HCT116 (cell line): Measurements from ENCODE around the gene CS. TPM values are rescaled to one million over a fixed set of nuclear protein-coding genes. Genes with fewer than 3 reads are reported as not detected.

Source experiments
- ATAC-seq: fragments of 200-7000 bp; cut with Tn5 transposase; 2 replicates; pipeline ENCODE4 v1.9.1; 2020; ENCODE audit warnings: mild to moderate bottlenecking, moderate library complexity
- BruUV-seq: library from RNA; stranded (reverse); fragments of 400-500 nt; replicated peaks from 2 replicates; lab custom pipeline; 2021; lab: Mats Ljungman, UMichigan
- CTCF ChIA-PET: fragments of 300-600 bp; sonication (Branson Sonifier 250); formaldehyde crosslinking; loops from one replicate; lab custom pipeline; 2021; ENCODE audit warnings: antibody characterized with exemption; lab: Charles Lee
- POLR2A ChIA-PET: fragments of 300-600, 350-600 bp; sonication (Branson Sonifier 250); formaldehyde crosslinking; loops from one replicate; lab custom pipeline; 2021; ENCODE audit warnings: antibody characterized with exemption; lab: Charles Lee
- RAD21 ChIA-PET, 2 experiments: fragments of 300-600 bp; sonication (Branson Sonifier 250); formaldehyde crosslinking; loops; one replicate each; lab custom pipeline; 2023; ENCODE audit warnings: low total read pairs in 2 of 2; ENCODE audit not compliant: uncharacterized antibody in 2 of 2, unreplicated experiment in 2 of 2, low non-redundant PET in 1 of 2; lab: Charles Lee
- DNase-seq: peaks from one replicate; pipeline ENCODE4 v3.0.0-alpha.2; 2010; ENCODE audit warnings: low read depth, low spot score
- H2AFZ ChIP-seq: fragments of 200-600 bp; shearing (Covaris generic), sonication (generic); 2 replicates; pipeline ENCODE4 v1.6.1; 2017; ENCODE audit warnings: low read depth, mixed run types, mixed read lengths, antibody characterized with exemption, low read length; ENCODE audit not compliant: poor library complexity, severe bottlenecking
- H3K27ac ChIP-seq: 2 replicates; pipeline ENCODE4 v1.5.1; 2012; ENCODE audit warnings: low read depth, low read length
- H3K27me3 ChIP-seq: fragments of 200-600 bp; sonication (generic); 2 replicates; pipeline ENCODE4 v1.6.1; 2016; ENCODE audit warnings: mixed run types, low read length, mixed read lengths; ENCODE audit not compliant: insufficient read depth
- H3K36me3 ChIP-seq, 2 experiments: fragments of 200-500 bp in 1 of 2; fragments of 200-600 bp in 1 of 2; sonication (Bioruptor generic) in 1 of 2; sonication (generic) in 1 of 2; 2 replicates each; pipeline versions ENCODE4 v1.5.1 to v1.6.1; 2014 to 2016; ENCODE audit warnings: low read length in 2 of 2, inconsistent platforms in 1 of 2, mixed read lengths in 1 of 2, mixed run types in 1 of 2; ENCODE audit not compliant: insufficient read depth in 2 of 2, control insufficient read depth in 1 of 2
- H3K4me1 ChIP-seq, 2 experiments: fragments of 200-600 bp in 1 of 2; sonication (generic) in 1 of 2; 2 replicates each; pipeline versions ENCODE4 v1.5.1 to v1.6.1; 2012 to 2017; ENCODE audit warnings: low read length in 2 of 2, inconsistent platforms in 1 of 2, mild to moderate bottlenecking in 1 of 2, mixed read lengths in 1 of 2, mixed run types in 1 of 2, moderate library complexity in 1 of 2; ENCODE audit not compliant: insufficient read depth in 2 of 2, control insufficient read depth in 1 of 2
- H3K4me2 ChIP-seq: fragments of 200-600 bp; sonication (generic); 2 replicates; pipeline ENCODE4 v1.6.1; 2017; ENCODE audit warnings: mixed run types, low read length, mixed read lengths
- H3K4me3 ChIP-seq, 2 experiments: fragments of 200-600 bp in 1 of 2; sonication (generic) in 1 of 2; replicated peaks in 1 of 2; 2 replicates each; pipeline ENCODE4 v1.5.1; 2011 to 2016; ENCODE audit warnings: low read length in 2 of 2, control low read depth in 1 of 2, low read depth in 1 of 2, mild to moderate bottlenecking in 1 of 2, mixed read lengths in 1 of 2, mixed run types in 1 of 2
- H3K79me2 ChIP-seq: fragments of 200-600 bp; sonication (generic); 2 replicates; pipeline ENCODE4 v1.6.1; 2017; ENCODE audit warnings: mild to moderate bottlenecking, mixed run types, low read length, moderate library complexity, mixed read lengths; ENCODE audit not compliant: insufficient read depth
- H3K9ac ChIP-seq: fragments of 200-600 bp; sonication (generic); 2 replicates; pipeline ENCODE4 v1.6.1; 2016; ENCODE audit warnings: low read length, mixed read lengths
- H3K9me2 ChIP-seq: fragments of 200-600 bp; sonication (generic), shearing (Covaris generic); 2 replicates; pipeline ENCODE4 v1.6.1; 2017; ENCODE audit warnings: mixed run types, mild to moderate bottlenecking, moderate library complexity; ENCODE audit not compliant: insufficient read depth
- H3K9me3 ChIP-seq, 2 experiments: fragments of 200-500 bp in 1 of 2; fragments of 200-600 bp in 1 of 2; sonication (Bioruptor generic) in 1 of 2; sonication (generic) in 1 of 2; 2 replicates each; pipeline ENCODE4 v1.6.1; 2014 to 2017; ENCODE audit warnings: low read length in 2 of 2, mixed read lengths in 2 of 2, inconsistent platforms in 1 of 2, low read depth in 1 of 2, mild to moderate bottlenecking in 1 of 2, mixed run types in 1 of 2, moderate library complexity in 1 of 2; ENCODE audit not compliant: control insufficient read depth in 1 of 2, insufficient read depth in 1 of 2
- H4K20me1 ChIP-seq: fragments of 200-600 bp; sonication (generic), shearing (Covaris generic); 2 replicates; pipeline ENCODE4 v1.6.1; 2017; ENCODE audit warnings: mixed run types, mild to moderate bottlenecking, moderate library complexity; ENCODE audit not compliant: insufficient read depth
- CEBPB ChIP-seq: IDR thresholded peaks from 2 replicates; pipeline ENCODE4 v1.6.1; 2012; ENCODE audit warnings: low read depth
- CTCF ChIP-seq, 3 experiments: fragments of 200-600 bp in 1 of 3; sonication (generic) in 1 of 3; IDR thresholded peaks in 2 of 3; conservative IDR thresholded peaks in 1 of 3; 2 replicates each; pipeline ENCODE4 v1.5.1; 2012 to 2017; ENCODE audit warnings: low read depth in 2 of 3, low read length in 2 of 3, antibody characterized with exemption in 1 of 3, borderline replicate concordance in 1 of 3, control low read depth in 1 of 3, mild to moderate bottlenecking in 1 of 3, mixed read lengths in 1 of 3, mixed run types in 1 of 3, moderate library complexity in 1 of 3; ENCODE audit not compliant: insufficient read depth in 1 of 3
- POLR2A ChIP-seq: IDR thresholded peaks from 2 replicates; pipeline ENCODE4 v1.7.0; 2011; ENCODE audit warnings: borderline replicate concordance; ENCODE audit not compliant: insufficient read depth, insufficient read length; ENCODE audit errors: extremely low read depth
- ZBTB33 ChIP-seq: IDR thresholded peaks from 2 replicates; pipeline ENCODE4 v1.6.1; 2011; ENCODE audit warnings: mild to moderate bottlenecking, low read length, moderate library complexity; ENCODE audit not compliant: insufficient replicate concordance; ENCODE audit errors: extremely low read depth
- intact Hi-C: fragments of 100-400 bp; cut with micrococcal nuclease; formaldehyde crosslinking; loops from 2 replicates; pipeline ENCODE4 v1.10.0; 2022
- total RNA-seq: library from RNA; stranded (reverse); gene quantifications from one replicate; pipeline ENCODE4 v1.2.1, GENCODE V29; 2021; ENCODE audit not compliant: unreplicated experiment
- TF ChIP-seq, protein P1 (sequence below): IDR thresholded peaks from 2 replicates; pipeline ENCODE4 v1.6.1; 2012; ENCODE audit warnings: low read depth

CS gene
- total RNA-seq, 1 experiment from 2014 or later = 270 TPM

GRCh38 chr12:56317675-56318074 is 17.5 kb upstream of the CS start:
- Histone ChIP-seq H3K36me3 (peaks cover 4 to 9% of the 10 kb centered on the region in 2 experiments; a peak in 3 of 4 replicates), H3K4me2 (no peak overlapping the region), H3K27me3 (no peaks in the 10 kb centered on the region), H3K4me3 (no peak overlapping the region), H3K4me1 (peaks cover 6 to 16% of the 10 kb centered on the region in 2 experiments; a peak in 3 of 4 replicates), H2AFZ (no peak overlapping the region), H3K9me2 (no peaks in the 10 kb centered on the region), H4K20me1 (no peaks in the 10 kb centered on the region), H3K79me2 (peaks cover 19% of the 10 kb centered on the region), H3K27ac (no peak overlapping the region), H3K9me3 (no peaks in the 10 kb centered on the region), H3K9ac (no peak overlapping the region)
- CTCF ChIA-PET = interaction anchor here (2.7 kb wide), 1 partner anchor 146 kb away, joined by 17 read pairs; no protein-coding TSS in a partner anchor
- no peak for ATAC-seq
- no peak for DNase-seq
- POLR2A ChIA-PET = no interaction called here
- intact Hi-C loops = loop anchor here (5.0 kb wide), 1 partner anchor 145 kb away; no protein-coding TSS in a partner anchor
- no TSS peak for BruUV-seq
- RAD21 ChIA-PET = no interaction called here
- no peak for TF ChIP-seq POLR2A
- TF ChIP-seq, protein P1, sequence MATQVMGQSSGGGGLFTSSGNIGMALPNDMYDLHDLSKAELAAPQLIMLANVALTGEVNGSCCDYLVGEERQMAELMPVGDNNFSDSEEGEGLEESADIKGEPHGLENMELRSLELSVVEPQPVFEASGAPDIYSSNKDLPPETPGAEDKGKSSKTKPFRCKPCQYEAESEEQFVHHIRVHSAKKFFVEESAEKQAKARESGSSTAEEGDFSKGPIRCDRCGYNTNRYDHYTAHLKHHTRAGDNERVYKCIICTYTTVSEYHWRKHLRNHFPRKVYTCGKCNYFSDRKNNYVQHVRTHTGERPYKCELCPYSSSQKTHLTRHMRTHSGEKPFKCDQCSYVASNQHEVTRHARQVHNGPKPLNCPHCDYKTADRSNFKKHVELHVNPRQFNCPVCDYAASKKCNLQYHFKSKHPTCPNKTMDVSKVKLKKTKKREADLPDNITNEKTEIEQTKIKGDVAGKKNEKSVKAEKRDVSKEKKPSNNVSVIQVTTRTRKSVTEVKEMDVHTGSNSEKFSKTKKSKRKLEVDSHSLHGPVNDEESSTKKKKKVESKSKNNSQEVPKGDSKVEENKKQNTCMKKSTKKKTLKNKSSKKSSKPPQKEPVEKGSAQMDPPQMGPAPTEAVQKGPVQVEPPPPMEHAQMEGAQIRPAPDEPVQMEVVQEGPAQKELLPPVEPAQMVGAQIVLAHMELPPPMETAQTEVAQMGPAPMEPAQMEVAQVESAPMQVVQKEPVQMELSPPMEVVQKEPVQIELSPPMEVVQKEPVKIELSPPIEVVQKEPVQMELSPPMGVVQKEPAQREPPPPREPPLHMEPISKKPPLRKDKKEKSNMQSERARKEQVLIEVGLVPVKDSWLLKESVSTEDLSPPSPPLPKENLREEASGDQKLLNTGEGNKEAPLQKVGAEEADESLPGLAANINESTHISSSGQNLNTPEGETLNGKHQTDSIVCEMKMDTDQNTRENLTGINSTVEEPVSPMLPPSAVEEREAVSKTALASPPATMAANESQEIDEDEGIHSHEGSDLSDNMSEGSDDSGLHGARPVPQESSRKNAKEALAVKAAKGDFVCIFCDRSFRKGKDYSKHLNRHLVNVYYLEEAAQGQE = no peak
- TF ChIP-seq ZBTB33 = no peak
- peak in 1 of 3 experiments; percentile 23; a peak in 2 of 6 replicates for TF ChIP-seq CTCF (IDR thresholded peaks at IDR 0.05 in 2 of 3, conservative IDR thresholded peaks at IDR 0.05 in 1 of 3; ENCODE audit: borderline replicate concordance in 1 of 3, insufficient read depth in 1 of 3, low read depth in 2 of 3, low read length in 2 of 3)
- TF ChIP-seq CEBPB = no peak
